NCI-H345 (cell line): ENCODE data around the gene HS3ST5.
"Not testable (repeated sequence)": the region's sequence is repeated elsewhere in the genome, so short reads cannot be mapped to it uniquely, and the experiment has no call there.

Source experiments
- DNase-seq: peaks from one replicate; lab custom pipeline; 2025; lab: John Stamatoyannopoulos, UW

HS3ST5 gene

GRCh38 chr6:114151064-114151690, 191.6 kb downstream of the HS3ST5 start:
- no peak for DNase-seq

DNA sequence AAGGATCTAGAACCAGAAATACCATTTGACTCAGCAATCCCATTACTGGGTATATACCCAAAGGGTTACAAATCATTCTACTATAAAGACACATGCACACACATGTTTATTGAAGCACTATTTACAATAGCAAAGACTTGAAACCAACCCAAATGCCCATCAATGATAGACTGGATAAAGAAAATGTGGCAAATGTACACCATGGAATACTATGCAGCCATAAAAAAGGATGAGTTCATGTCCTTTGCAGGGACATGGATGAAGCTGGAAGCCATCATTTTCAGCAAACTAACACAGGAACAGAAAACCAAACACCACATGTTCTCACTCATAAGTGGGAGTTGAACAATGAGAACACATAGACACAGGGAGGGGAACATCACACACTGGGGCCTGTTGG, 193.6 kb downstream of the HS3ST5 start:
- not testable (repeated sequence) for DNase-seq

DNA sequence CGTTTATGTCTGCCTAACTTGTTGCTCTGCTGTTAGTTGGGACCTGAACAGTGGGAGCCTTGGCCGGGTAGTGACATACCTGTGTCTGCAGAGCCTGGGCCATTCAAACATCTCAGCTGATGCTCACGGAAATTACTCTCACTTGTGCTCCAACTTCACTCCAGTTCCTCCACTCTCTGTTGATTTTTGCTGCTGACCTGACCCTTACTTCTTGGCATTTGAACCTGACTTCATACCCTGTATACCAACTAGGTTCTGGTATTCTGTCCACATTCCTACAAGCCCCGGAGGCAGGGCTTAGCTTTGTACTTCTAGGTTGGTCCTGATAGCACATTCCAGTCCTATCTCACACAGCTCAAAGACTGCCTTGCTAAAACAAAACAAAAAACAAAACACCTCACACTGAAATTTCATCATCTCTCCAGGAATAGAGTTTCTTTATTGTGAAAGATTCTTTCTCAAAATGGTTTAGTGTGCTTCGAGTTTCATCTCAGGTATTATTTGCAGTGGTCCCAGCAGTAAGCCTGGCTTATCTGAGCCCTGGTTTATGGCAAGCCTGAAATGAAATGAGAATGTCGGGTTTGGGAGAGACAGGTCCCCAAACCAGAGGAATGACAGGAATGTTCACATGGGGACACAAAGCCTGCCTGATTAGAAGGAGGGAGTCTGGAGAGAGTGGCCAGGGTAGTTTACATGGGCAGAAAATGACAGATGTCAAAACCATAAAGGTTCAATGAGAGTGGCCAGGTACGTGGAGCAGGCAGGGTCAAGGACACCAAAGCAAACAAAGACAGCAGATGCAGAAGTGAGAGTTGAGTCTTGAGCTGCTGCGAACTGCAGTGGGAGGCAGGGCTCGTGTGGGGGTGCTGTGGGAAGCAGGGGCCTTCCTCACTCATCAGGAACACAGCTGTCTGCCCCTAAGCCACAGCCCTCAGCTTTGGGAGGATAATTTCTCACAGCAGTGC, 197.7 kb downstream of the HS3ST5 start:
- DNase-seq, result no peak

DNA sequence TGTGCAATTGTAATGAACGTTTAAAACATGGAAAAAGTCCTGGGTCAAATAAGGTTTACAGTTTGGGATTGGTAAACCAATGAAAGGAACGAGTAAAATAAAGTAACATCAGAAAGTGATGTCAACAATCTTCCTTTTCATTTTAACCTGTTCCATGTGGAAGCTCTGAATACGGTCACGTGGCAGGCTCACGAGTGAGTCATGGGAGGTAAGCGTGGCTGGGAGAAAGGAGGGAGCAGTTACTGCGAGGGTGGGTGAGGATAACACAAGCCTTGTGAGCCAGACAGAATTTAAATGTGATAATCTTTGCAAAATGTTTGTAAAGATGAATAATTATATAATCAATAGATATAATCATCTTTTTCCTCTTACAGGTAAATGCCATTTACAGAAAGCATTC, 200.6 kb downstream of the HS3ST5 start:
- DNase-seq, result no peak

- DNase-seq, result no peak
Observed at GRCh38 chr6:114140416-114140815, 202.4 kb downstream of the HS3ST5 start.

DNA sequence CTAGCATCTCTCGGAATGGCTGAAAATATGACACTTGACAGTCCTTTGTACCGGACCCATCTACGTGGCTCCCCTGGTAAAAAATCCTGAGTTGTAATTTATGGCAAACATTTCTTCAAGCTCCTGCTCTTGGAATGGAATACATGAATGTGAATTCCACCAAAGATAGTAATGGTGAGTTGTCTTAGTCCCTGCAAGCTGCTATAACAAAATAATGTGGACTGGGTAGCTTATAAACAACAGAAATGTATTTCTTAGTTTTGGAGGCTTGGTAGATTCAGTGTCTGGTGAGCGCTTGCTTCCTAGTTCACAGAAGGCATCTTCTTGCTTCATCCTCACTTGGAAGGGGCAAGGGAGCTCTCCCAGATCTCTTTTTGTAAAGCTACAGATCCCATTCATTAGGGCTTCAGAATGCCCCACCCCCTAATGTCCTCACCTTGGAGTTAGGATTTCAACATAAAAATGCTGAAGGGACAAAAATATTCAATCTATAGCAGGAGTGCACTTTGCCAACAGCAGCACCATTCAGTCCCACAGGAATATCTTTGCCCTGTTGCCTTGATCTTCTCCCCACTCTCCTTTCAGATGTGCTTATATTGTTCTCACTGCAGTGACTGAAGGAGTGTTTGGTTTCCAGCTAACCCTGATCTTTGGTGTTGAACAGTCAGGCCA, 204.1 kb downstream of the HS3ST5 start:
- no peak for DNase-seq

- DNase-seq, result no peak
Observed at GRCh38 chr6:114135363-114135971, 207.4 kb downstream of the HS3ST5 start.

GRCh38 chr6:114133816-114134215, 209.0 kb downstream of the HS3ST5 start:
- DNase-seq, result no peak

DNA sequence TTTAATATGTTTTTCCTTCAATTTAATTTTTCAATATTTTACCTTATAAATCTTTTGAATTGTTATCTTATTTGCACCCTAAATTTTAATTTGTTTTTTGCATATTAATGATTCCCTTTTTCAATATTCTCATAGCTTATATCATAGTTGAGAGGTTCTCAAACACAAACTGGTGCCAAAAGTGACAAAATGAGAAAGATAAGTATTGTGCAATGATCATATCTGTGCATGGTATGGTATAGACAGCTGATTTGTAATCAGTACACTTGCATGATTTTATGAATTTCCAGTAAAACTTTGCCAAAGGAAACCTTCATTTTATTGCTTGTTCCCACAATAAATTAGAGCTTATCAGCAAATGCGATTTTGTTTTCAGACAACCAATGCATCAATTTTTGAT, 210.9 kb downstream of the HS3ST5 start:
- DNase-seq, result no peak

DNA sequence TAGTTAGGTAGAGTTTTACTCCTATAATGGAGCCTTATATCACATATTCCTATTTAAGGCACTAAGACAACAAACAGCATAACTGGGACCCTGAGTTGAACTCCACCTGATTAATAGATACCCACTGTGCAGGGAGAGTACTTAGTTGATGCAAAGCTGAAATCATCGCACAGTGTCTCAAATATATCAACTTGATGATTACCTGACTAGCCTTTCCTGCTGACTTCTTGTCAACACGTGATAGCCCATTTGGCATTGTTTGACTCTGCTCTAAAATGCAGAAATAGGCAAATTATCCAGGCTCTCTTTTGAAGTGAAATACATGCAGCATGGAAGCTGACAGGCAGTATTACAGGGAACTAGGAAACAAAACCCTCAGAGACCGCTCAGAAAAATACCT, 217.2 kb downstream of the HS3ST5 start:
- DNase-seq, result no peak

- no peak for DNase-seq
Observed at GRCh38 chr6:114121913-114122662, 220.7 kb downstream of the HS3ST5 start.

- no peak for DNase-seq
Observed at GRCh38 chr6:114119056-114119455, 223.8 kb downstream of the HS3ST5 start.

DNA sequence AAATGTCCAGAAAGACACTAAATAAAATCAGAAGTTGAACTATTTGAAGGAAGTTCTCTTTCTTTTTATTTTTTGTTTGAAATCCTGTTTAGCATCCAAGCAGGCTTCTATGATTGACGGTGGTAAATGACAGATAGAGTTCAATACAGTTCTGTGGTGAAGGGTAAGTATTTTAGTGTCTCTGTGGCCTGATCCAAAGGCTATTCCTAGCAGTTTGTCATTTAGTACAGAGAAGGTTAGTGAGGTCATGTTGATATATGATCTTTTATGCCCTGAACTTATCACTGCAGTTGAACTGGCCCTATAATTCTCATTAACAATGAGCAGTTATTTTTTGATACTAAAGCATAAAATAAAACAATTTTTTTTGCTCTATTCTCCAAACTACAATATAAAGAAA, 227.2 kb downstream of the HS3ST5 start:
- DNase-seq, result no peak

DNA sequence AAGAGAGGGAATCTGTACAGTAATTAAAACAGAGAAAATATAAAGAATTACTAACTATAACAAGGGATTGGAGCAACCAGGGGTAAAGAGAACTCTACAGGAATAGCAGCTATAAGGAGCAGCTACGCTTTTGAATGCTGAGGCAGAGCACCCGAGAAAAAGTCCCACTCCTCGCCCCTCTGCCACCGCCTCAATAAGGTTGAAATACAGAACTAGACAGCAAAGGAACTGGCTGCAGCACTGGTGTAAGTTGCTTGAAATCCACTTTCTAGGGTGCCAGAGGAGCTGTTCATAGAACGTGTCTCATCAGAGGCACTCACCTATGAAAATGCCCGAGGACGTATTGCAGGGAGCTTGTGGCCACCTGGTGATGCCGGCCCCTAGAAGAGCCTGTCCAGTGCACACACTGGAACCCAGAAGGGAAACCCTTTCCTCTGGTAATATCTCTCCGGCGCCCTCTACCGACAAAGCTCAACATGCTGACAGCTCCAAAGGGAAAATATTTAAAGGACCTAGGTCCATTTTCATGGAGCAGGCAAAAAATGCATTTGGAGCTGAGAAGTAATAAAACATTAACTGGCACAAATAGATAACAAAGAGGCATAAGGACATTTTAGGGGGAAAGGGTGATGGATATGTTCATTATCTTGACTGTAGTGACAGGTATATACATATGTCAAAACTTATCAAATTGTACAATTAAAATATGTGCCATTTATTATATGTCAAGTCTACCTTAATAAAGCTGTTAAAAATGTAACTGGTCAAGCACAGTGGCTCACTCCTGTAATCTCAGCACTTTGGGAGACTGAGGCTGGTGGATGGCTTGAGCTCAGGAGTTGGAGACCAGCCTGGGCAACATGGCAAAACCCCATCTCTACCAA, 234.5 kb downstream of the HS3ST5 start:
- peak; percentile 54 for DNase-seq

DNA sequence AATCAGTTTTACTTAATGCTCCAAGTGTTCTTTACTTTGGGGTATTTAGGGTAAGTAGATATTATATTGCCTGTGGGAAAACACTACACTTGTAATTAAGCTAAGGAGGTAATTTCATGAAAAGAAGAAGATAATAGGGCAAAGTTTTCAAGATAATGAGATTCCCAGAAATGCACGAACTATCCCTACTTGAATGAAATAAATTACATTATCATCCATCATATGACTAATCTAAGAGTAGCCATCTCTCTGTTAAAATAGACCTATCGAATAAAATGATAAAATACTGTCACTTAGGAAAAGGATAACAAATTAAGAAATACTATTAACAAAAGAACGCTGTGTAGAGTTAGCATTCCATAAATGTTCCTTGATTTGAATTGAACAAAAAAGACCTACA, 236.8 kb downstream of the HS3ST5 start:
- no peak for DNase-seq

- DNase-seq, result no peak
Observed at GRCh38 chr6:114101255-114101654, 241.6 kb downstream of the HS3ST5 start.

- no peak for DNase-seq
Observed at GRCh38 chr6:114100215-114100994, 242.4 kb downstream of the HS3ST5 start.

DNA sequence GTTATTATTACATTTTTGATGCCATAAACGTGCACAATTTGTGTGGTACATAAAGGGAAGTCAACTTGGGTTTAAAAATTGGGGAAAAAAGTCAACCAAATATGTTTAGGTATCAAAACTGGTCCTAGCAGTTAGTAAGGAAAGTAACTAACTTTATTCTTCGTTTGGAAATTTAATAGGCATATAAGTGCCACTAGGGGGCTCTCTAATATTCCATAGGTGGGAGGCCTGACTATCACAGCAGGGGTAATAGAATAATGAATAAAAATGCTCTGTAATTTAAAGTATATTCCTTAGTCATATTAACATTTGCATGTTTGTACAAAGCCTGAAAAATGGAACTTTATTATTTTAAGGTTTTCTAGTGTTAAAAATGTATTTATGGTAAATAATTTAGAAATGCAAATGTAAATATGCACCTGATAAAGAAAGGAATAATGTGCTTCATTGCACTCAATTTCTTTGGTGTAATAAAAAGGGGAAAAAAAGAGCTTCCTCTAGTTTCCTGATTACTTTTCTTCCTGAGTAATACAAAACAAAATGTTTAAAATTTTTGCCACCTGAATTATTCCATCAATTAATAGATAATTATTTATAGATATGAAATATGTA, 246.2 kb downstream of the HS3ST5 start:
- DNase-seq, result peak; percentile 27

DNA sequence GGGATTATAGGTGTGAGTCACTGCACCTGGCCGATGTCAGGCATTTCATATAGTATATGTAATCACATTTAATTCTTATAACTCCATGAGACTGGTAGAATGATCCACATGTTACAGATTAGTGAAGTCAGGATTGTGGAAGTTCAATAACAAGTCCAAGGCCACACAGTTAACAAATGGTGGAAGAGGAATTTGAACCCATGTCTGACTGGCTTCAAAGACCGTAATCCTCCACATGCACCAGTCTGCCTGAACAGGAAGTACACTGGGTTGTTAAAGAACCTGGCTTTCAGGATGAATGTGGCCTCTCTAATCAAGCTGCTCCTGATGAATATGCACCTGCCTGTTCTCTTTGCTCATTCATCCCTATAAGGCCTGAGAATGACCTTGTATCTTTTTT, 249.9 kb downstream of the HS3ST5 start:
- DNase-seq, result no peak
